Measurements from ENCODE around the gene SUMO2.

- TF ChIP-seq, protein P1, sequence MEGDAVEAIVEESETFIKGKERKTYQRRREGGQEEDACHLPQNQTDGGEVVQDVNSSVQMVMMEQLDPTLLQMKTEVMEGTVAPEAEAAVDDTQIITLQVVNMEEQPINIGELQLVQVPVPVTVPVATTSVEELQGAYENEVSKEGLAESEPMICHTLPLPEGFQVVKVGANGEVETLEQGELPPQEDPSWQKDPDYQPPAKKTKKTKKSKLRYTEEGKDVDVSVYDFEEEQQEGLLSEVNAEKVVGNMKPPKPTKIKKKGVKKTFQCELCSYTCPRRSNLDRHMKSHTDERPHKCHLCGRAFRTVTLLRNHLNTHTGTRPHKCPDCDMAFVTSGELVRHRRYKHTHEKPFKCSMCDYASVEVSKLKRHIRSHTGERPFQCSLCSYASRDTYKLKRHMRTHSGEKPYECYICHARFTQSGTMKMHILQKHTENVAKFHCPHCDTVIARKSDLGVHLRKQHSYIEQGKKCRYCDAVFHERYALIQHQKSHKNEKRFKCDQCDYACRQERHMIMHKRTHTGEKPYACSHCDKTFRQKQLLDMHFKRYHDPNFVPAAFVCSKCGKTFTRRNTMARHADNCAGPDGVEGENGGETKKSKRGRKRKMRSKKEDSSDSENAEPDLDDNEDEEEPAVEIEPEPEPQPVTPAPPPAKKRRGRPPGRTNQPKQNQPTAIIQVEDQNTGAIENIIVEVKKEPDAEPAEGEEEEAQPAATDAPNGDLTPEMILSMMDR (IDR thresholded peaks at IDR 0.05) = peak in 1 of 5 experiments; percentile 14
- no peak for TF ChIP-seq POLR2A (IDR thresholded peaks at IDR 0.05)
Observed at GRCh38 chr17:75205793-75206163, 23.0 kb upstream of the SUMO2 start.
